Measurements from ENCODE around the gene ANKRD24.
"Not testable (repeated sequence)": the region's sequence is repeated elsewhere in the genome, so short reads cannot be mapped to it uniquely, and the experiment has no call there.

Gene ANKRD24

DNA sequence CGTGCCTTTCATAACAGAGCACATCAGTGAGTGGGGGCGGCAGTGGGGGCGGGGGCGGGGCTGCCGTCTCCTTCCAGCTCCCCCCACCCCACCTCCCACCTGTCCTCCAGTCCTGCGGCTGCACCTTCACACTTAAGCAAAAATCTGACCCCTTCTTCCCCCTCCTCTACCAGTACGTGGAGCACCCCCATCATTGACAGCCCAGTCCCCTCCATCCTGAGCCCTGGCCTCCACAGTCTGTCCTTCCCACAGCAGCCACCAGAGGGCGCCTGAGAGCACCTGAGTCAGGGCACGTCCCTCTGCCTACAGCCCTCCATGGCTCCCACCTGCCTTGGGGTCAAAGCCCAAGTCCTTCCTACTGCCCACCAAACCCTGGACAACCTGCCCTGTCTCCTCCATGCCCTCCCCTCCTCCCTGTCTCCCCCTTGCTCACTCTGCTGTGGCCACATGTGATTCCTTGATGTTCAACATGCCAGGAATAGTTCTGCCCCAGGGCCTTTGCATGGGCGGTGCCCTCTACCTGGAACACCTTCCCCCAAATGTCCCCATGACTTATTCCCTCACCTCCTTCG, 50.9 kb downstream of the ANKRD24 start:
- DNase-seq, result peak; percentile 59

GRCh38 chr19:4234142-4234861, 51.8 kb downstream of the ANKRD24 start:
- DNase-seq, result peak; percentile 45

GRCh38 chr19:4234862-4235201, 52.3 kb downstream of the ANKRD24 start:
- DNase-seq, result no peak

DNA sequence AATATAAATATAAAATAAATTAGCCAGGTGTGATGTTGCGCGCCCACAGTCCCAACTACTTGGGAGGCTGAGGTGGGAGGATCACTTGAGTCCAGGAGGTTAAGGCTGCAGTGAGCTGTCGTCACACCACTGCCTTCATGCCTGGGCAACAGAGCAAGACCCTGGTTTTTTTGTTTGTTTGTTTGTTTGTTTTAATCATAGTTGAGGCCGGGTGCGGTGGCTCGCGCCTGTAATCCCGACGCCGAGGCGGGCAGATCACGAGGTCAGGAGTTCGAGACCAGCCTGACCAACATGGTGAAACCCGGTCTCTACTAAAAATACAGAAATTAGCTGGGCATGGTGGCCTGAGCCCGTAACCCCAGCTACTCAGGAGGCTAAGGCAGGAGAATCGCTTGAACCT, 55.0 kb downstream of the ANKRD24 start:
- DNase-seq, result not testable (repeated sequence)

GRCh38 chr19:4238831-4239230, 56.3 kb downstream of the ANKRD24 start:
- DNase-seq, result no peak

DNA sequence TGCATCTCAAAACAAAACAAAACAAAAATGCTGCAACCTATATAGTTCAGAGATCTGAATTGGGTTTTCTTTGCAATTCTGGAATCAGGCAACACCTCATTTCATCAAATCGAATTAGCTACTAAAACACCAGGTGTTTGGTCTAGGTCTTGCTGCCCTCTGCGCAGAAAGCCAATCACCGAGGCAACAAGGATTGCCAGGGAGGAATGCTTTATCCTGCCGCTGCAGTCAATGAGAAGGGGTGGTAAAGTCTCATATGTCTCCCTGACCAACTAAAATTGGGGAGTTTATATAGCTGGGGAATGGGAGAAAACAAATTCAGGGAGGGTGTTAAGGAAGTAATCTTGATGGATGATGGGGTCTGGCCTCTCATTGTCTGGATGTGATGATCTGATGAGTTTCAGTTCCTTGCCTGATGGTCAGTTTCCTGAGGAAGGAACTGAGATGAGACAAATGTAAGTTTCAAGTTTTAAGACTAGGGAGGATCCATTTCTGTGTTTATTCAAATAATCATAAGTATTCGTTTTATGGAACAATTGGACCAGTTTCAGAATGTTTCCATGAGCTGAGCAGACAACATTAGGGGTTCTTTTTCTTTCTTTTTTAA, 59.4 kb downstream of the ANKRD24 start:
- DNase-seq, result no peak

GRCh38 chr19:4245938-4246337, 63.4 kb downstream of the ANKRD24 start:
- DNase-seq, result not testable (repeated sequence)

DNA sequence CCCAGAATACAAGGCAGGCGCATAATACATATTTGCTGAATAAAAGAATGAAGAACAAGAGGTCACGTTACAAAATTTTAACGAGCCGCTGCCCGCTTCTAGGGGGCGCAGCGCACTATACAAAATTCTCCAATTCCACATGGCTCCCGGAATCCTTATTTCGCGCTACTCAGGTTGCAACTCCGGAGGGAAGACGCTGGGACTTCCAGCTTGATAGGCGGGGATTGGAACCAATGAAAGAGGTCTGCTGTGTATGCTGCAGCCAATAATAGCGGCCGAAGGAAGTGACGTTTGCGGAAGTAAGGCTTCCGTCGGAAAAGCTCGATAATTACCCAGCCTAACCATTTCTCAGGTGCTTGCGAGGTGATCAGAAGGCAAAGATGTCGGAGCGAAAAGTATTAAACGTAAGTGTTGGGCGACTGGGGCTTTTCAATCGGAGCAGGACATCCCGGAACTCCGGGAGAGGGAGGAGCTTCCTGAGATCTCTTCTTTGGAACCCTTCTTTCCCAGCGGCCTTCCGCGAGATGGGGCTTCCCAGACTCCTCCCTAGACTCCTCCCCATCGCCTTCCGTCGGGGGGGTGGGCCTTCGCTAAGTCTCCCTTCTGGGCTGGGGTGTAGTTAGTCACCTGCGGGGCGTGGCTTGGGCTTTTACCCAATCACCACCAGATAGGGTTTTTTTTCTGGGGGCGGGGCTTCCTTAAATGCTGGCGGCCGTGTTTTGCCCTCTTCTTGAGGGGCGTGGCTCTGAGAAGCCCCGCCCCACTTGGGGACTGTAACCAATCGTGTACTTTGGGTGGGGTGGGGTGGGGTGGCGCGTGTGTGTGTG, 64.5 kb downstream of the ANKRD24 start, which contains the start of gene YJU2:
Gene YJU2, plus strand, starts transcription at position 314 of the 827 bp plus-strand sequence. Its CDS starts 67 bp downstream, at position 381.
- peak; percentile 99 for DNase-seq

GRCh38 chr19:4256563-4256962, 74.1 kb downstream of the ANKRD24 start:
- no peak for DNase-seq

GRCh38 chr19:4257025-4257424, 74.5 kb downstream of the ANKRD24 start:
- no peak for DNase-seq

- DNase-seq, result no peak
Observed at GRCh38 chr19:4258181-4258580, 75.7 kb downstream of the ANKRD24 start.

GRCh38 chr19:4260613-4261191, 78.2 kb downstream of the ANKRD24 start:
- DNase-seq, result no peak

- no peak for DNase-seq
Observed at GRCh38 chr19:4264812-4265211, 82.3 kb downstream of the ANKRD24 start.

- no peak for DNase-seq
Observed at GRCh38 chr19:4266253-4267000, 83.9 kb downstream of the ANKRD24 start.

DNA sequence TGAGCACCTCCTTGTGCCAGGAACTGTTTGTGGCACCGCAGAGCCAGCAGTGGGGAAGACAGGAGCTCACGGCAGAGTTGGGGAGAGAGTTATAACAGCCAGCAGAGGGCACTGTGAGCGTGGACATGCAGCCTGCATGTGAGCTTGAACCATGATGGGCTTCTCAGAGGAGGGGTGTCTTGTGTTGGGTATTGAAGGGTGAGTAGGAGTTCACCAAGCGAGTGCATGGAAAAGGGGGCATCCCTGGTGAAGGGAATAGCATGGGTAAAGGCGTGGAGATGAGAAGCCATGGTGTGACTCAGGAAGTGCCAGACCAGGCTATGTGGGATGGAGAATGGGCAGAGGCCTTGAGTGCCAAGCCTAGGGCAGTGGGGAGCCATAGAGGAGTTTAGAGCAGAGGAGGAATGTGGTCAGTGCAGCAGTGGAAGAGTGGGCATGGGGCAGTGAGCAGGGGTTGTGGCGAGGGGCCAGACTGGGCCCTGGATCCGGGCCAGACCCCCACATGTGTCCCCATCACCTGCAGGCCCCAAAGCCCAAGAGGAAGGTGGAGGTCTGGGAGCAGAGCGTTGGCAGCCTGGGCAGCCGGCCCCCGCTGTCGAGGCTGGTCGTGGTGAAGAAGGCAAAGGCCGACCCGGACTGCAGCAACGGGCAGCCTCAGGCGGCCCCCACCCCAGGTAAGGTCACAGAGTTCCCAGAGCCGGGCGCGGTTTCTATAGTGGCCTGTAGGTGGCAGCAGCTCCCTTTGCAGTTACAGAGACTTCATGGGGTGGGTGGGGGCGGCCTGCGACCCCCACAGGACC, 84.8 kb downstream of the ANKRD24 start:
- DNase-seq, result peak; percentile 62

DNA sequence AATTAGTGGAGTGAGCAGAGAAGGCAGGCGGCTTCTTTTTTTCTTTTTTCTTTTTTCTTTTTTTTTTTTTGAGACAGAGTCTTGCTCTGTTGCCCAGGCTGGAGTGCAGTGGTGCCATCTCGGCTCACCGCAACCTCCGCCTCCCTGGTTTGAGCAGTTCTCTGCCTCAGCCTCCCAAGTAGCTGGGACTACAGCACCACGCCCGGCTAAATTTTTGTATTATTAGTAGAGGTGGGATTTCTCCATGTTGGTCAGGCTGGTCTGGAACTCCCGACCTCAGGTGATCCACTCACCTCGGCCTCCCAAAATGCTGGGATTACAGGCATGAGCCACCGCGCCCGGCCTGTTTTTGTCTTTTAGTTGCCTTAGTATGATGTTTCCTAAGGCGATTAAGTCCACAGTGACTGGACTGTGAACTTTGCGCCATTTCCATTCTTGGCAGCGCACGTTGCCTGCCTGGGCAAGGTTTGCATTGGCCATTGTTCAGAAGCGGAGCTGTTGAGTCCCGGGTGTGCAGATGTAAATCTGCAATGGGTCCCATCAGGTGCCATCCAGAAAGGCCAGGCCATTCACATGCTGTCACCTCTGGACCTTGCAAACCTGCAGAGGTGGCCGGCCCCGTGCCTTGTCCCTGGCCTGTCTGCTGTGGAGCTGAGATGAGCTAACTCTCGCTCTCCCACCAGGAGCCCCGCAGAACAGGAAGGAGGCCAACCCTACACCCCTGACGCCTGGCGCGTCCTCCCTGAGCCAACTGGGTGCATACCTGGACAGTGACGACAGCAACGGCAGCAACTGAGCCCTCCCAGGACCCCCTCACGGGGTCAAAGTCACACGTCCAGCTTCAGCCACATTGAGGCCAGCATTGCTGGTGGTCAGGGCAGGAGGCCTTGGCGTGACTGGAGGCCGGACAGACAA, 85.7 kb downstream of the ANKRD24 start:
- no peak for DNase-seq

DNA sequence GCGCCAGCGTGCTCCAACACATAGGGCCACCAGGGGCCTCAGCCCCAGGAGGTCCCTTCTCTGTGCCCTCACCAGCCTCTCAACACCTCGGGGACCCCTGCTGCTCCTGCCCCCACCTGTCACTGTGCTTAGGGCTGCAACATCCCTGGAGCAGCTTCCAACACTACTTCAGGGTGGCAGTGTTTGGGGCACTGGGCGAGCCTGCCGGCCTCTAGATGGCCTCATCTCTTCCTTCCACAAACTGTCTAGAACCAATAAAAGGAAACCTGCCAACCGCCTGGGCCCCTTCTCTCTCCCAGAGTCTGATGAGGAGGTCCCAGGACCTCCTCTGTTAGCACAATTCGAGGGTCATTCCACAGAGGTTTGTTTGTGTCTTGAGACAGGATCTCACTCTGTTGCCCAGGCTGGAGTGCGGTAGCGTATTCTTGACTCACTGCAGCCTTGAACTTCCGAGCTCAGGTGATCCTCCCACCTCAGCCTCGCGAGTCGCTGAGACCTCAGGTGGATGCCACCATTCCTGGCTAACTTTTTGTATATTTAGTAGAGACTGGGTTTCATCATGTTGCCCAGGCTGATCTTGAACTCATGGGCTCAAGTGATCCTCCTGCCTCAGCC, 86.4 kb downstream of the ANKRD24 start:
- DNase-seq, result no peak

DNA sequence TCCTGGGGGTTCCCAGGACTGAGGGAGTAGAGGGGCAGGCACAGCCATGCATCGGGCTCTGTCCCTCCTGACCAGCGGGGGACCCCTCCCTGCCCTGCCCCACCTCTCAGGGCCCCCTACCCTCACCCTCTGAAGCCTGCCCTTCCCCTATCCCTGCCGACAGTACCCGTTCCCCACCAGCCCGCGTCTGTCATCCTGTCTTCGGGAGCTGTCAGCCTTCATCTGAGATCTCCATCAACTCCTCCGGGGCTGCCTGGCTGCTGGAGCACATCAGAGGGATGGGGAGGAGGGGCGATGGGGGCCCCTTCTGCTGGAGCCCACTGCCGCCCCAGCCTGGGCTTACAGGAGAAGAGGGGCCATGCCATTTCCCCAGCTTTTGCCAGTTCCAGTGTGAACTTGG, 90.4 kb downstream of the ANKRD24 start:
- DNase-seq, result no peak

- not testable (repeated sequence) for DNase-seq
Observed at GRCh38 chr19:4274321-4274686, 91.8 kb downstream of the ANKRD24 start.
